ENCODE data around the gene LIM2.
A peak's percentile ranks its signal among the peaks of the same experiment; 100 is the strongest.

The LIM2 gene

DNA sequence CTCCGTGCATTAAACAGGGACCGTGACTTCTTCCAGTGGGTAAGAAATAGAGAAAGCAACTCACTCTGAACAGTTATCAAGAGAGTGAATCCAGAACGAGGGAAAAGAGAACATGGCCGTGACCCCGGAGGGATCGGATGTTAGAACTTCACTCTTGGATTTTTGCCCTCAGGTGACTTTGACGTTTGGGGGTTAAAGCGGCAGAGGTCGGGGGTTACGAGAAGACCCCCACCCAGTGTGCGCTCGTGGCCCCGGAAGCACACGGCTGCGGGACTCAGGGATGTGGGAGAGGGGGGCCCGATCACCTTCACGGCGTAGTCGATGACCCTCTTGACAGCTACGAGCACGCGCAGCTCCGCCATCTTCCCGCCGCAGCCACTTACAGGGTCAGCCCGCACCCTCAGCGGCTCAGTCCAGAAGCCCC lies 21.8 kb downstream of the LIM2 start, which contains the start of gene ETFB:
TSS of gene ETFB (minus strand) at position 424 of the 424 bp plus-strand sequence. CDS start at position 362, 62 bp downstream.
- no peak for DNase-seq (ENCODE audit: low read depth)

DNA sequence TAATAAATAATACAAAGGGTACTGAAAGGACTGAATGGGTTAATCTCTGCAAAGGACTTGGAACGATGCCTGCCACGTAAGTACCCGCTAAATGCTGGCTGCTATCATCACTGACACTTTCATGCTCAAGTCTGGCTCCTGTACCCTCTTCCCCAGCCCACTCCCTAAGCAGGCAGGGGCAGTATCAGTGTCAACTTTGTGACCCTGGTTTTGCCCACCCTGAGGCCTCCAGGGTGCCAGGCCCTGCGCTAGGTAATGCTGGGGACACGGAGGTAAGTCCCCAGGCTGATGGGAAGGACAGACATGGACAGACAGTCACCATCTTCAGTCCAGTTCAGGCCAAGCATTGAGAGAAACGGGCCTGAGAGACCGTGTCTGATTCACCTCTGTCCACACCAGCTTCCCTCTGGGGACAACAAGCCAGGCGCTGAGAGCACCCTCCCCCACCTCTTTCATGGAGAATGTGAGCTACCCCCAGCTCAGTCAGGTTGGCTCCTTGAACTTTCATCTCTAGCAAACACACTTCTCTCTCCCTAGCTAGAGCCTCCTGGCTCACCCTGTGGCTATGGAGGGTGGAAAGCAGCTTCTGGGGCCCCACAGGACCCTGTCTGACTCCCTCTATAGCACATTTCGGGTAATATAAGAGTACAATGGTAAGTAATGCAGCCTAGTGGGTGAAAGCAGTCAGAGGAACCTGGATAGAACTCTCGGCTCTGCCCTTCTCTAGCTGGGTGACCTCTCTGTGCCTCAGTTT lies 22.4 kb downstream of the LIM2 start:
- DNase-seq (ENCODE audit: low read depth), result no peak

DNA sequence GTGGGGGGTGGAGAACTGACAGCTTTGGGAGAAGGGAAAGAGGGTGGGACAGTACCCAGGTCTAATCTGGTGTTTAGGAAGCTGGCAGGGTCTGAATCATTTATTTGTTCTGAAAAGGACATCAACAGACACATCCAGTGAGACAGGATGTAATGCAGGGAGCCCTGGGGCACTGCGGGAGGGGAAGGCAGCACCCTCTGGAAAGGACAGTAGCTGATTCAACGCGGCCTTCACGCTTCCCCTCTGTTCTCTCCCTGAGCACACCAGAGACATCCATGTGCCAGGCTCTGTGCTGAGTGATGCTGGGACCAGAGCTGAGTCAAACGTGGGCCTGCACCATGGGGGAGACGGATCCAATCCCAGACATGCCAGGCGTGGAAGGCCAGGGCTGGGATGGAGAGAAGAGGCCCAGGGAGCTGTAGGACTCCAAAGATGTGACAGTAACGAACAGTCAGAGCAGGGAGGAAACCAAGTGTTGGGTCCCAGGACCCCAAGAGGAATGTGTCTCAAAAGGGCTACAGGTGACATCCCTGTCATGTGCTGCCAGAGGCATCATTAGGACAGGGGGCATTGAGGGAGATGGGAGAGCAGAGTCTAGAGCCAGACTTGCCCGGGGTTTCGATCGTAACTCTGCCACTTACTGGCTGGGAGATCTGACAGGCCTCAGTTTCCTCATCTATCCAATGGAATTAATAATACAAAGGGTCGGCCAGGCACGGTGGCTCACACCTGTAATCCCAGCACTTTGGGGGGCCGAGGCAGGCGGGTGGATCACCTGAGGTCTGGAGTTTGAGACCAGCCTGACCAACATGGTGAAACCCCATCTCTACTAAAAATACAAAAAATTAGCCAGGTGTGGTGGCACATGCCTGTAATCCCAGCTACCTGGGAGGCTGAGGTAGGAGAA lies 23.3 kb downstream of the LIM2 start:
- no peak for DNase-seq (ENCODE audit: low read depth)

DNA sequence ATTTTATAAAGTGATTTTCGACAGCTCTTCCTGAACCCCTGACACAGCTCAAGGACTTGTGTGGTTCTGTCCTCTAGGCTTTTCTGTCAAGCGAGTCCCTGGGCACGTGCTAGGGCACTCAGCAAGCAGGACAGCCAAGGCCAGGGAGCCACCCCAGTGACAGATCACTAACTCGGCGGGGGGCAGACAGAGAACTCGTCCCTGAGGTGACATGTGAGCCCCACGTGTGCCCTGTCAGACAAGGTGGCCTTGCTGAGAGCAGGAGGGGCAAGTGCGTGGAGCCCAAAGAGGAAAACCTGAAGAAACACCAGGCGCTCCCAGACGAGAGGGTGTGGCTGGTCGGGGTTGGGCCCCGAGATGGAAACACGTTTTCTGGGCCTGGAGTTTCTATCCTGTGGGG lies 26.5 kb downstream of the LIM2 start:
- no peak for DNase-seq (ENCODE audit: low read depth)

DNA sequence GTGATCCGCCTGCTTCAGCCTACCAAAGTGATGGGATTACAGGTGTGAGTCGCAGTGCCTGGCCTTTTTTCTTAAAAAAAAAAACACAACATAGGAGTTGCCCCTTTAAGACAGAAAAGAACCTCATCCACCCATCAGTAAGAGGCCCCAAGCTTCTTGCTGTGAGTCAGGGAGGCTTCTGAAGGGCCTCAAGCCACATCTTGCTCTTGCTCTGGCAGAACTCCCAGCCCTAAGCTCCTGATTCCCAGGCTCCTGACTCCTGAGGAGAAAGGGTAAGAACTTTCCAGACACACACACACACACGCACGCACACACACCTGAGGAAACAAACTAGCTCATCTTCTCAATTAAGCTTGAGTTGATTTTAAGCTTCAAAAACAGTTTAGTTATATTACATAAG lies 28.5 kb downstream of the LIM2 start:
- peak; percentile 82 for DNase-seq (ENCODE audit: low read depth)

DNA sequence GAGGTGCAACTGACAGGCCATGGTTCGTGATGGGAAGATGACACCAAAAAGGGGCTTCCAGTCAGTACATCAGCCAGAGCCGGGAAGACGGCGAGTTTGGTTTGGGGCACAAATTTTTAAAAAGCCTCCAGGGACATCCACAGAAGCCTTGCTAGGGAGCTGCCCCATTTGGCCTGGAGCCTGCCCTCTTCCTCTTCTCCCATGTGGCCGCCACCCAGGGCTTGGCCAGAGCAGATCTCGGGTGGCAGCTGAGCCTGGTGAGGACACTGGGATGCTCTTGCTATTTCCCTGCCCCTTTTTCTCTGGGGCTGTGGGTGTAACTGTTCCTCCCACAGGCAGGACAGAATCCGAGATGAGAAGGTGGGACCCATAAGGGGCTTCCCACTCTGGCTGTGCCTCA lies 29.8 kb downstream of the LIM2 start:
- DNase-seq (ENCODE audit: low read depth), result no peak

DNA sequence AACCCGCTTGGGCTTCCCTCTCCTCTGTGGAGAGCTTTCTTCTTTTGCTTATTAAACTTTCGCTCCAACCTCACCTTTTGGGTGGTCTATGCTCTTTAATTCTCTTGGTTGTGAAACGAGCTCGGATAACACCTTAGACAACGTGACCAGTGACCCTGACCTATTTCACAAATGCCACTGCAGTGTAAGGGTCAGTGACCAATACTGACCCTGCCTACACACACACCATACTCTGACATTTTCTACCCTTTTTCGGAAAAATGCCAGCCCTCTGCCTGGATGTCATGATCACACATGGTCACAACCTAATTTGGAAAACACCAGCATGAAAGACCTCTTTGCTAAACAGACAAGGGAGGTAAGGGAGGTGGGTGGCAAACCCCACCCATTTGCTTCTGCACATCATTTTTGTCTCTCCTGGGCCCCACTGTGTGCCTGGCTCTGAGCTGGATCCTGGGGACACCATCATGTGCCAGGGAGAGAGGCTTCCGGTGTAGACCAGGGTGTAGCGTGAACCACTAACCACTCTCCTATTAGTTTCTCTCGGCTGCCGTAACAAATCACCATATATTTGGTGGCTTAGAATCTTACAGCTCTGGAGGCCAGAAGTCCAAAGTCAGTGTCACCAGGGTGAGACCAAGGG lies 31.5 kb downstream of the LIM2 start:
- no peak for DNase-seq (ENCODE audit: low read depth)

DNA sequence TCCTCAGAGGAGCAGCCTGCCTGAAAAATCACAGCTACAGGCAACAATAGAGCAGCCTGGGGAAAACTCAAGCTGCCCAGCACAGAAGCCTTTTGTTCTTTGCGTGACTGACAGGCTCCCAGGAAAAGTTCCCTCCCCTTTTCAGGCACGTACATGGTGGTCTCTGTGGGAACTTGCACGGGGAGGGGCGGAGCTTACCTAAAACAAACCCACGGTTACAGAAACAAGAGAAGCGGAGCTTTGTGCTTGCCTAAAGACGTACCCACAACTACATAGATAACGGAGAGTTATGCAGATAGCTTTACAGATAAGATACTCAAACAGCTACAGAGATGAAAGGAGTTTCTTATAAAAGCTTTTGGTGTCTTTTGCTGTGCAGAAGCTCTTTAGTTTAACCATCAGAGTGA lies 33.0 kb downstream of the LIM2 start:
- DNase-seq (ENCODE audit: low read depth), result no peak

DNA sequence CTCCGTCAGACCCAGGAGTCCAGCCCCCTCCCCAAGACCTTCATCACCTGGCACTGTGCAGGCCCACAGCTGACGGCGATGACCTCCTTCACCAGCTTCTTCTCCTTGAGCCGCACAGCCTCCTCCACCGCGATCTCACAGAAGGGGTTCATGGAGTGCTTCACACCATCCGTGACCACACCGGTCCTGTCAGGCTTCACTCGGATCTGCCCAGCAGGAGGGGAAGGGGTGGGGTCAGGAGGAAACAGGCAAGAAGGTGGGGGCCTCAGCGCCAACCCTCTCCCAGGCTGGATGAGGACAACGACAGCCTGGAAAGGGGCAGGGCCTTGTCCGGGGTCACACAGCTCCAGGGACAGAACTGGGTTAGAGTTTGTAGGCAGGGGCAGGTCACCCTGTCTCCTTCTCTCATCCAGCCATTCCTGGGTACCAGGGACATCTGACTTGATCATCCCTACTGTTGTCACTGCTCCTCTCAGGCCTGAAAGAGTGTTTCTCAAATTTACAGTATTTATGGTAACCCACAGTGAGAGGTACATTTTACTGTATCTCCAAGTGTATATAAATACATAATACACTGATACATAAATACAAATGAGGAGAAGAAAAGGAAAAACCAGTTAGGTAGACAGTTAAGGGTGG lies 33.6 kb downstream of the LIM2 start:
- no peak for DNase-seq (ENCODE audit: low read depth)

DNA sequence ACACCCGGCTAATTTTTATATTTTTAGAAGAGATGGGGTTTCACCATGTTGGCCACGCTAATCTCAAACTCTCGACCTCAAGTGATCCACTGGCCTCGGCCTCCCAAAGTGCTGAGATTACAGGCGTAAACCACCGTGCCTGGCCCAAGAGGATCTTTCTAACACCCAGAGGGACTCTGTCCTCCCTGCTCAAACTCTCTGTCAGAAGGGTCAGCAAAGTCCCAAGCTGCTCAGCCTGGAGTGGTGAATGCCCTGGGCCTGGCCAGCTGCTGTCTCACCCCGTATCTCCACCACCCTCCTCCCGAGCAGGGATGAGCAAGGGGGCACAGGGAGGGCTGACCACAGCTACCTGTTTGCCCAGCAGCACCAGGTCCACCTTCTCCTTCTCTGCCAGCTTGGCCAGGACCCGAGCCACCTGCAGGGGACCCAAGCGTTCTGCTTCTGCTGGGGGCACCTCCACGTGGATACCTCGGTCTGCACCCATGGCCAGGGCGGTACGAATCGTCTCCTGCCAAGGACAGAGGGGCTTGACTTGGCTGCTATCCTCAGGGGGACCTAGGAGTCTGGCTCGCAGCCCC lies 34.9 kb downstream of the LIM2 start:
- DNase-seq (ENCODE audit: low read depth), result no peak

DNA sequence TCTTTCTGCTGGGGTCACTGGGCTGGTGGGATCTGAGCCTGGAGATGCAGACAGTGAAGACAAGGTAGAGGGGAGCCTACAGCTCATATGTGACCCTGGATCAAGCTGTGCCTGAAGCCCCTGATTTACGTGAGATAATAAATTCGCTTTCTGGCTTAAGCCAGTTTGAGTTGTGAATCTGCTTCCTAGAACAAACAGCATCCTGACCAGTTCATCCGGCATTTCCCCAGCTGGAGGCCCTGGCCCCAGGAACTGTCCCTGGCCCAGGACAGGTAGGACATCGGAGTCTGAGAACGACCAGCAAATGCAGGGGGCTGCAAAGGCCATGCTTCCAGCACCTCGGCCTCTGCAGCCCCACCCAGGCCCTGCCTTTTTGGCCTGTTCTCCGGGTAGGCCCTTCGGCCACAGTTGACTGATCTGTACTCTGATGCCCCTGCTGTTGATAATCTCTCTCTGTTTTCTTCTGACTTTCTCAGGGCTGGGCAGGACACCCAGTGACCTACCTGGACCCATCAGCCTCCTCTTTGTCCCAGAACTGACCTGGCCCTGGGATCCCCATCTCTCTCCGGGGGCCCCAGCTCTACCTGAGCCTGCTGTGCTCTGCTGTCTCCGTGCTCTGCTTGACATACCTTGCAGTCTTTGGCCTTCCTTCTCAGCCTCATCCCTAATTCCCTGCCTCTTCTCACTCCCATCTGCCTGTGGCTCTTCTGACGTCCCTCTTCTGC lies 36.3 kb downstream of the LIM2 start:
- DNase-seq (ENCODE audit: low read depth), result no peak

DNA sequence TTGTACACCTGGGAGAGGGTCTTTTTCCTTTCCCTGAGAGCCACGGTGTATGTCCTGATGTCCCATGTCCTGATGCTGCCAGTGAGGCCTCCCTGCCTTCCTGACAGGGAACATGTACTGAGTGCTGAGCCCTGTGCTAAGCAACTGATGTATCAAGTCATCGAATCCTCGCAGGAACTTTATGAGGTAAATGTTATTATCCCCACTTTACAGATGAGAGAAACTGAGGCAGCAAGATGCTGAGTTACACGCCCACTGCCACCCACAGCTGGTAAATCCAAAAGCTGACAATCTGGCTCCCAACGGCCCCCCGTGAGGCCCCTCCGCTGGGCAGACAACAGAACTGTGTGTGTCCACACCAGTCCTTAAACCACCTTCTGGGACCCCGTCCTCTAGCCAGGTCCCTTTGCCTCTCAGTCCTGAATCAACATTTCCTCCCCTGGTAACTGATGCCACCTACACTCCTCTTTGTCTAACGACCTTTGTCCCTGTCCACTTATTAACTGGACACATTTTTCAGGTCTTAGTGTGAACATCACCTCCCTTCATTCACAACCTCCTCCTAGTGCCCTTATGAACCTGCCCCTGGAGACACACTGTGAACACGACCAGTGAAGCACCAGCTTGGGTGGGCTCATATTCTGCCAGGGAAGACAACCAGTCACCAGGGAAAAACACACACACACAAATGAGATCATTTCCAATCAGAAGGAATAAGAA lies 40.4 kb downstream of the LIM2 start:
- no peak for DNase-seq (ENCODE audit: low read depth)

DNA sequence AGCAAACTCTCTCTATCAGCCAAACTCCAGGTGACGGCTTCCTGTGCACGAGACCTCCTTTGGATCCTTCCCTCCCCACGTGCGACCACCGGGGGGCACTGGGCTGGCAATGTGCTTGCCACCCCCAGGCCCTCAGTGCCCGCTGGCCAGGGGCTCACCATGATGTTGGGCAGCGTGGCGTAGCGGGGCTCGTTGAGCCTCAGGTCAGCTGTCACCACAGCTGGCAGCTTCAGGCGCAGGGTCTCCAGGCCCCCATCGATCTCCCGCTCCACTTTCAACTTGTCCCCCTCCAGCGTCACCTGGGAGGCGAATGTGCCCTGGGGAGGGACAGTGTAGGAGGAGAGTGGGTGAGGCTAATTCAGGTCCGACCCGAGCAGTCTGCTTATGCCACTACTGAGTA lies 41.0 kb downstream of the LIM2 start:
- no peak for DNase-seq (ENCODE audit: low read depth)

DNA sequence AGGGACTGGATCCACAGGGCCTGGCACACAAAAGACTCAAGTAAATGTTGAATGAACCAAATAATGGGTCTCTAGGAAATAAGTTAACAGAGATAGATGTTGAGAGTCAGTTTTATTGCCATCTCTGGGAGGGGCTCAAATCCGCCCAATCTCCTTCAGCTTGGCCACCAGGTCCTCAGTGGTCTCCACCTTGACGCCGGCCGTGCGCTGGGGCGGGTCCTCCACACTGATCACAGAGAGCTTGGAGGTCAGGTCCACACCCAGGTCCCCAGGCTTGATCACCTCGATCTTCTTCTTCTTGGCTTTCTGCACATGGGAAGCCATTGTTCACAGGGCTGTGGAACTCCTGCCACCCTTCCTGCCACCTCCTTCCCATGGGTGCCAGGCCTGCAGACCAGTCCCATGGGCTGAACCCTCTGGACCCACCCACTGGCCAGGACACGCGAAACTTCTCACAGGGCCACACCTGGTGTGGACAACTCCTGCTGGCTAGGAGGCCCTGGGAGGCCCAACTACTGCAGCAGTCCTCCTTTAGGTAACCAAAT lies 42.6 kb downstream of the LIM2 start:
- DNase-seq (ENCODE audit: low read depth), result no peak

DNA sequence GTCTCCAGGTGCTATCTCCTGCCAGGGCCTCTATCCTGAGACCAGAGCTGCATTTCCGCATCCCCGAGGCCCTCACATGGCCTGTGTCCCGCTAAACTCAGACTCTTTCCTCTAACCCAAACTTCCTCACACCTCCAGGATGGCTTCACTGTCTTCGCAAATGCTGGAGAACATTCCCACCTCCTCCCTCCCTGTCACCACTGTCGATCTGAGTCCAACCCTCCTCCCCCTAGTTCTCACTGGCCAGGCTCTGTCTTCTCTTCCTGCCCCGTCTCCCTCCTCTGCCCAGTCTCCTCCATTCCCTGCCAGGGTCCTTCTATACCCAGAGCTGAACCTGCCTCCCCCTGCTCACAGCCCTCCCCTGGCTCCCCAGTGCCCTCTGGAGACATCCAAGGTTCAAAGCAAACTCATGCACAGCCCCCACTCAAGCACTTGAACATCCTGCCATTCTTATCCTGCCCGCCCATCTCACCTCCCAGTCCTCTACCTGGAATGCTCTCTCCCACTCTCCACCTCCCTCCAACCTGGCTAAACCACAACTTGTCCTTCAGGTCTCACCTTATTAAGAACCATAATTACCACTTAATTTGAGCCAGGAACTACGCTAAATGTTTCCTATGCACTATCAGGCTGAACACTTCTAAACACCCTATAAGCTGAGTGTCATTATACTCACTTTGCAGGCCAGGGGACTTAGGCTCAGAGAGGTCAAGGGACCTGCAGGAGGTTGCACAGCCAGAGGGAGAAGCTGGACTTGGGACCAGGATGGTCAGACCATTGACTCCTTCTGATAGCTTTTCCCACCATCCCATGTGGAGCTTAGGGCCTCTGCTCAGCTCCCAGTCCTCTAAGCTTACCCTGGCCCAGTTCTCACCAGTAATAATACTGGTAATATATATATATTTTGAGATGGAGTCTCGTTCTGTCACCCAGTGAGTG lies 44.9 kb downstream of the LIM2 start:
- no peak for DNase-seq (ENCODE audit: low read depth)

DNA sequence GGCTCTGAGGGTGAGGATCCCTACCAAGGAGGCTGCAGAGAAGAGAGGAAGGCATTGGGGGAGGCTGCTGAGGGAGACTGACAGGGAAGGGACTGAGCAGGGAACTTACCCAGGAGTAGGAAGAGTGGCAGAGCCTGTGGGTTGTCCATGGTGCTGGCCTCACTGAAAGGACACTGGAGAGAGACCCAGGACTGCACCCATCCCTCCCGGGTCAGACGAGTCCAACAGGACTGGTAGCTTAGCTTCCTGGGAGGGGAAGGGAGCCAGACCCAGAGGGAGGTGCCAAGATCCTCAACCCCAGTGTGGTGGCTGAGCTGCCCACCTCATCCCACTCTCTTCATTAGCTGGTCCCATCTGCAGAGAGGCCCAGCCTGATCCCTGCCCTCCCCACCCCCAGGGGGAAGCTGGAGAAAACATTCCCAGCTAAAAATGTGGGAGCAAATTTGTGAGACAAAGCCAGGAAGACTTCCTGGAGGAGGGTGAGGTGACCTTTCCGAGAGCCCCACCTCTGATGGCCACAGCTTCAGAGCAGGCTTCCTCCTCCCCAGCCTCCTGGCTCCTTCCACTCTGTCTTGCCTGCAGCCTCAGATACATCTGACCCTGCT lies 45.7 kb downstream of the LIM2 start, which contains the start of gene VSIG10L:
TSS of gene VSIG10L (minus strand) at position 164 of the 605 bp plus-strand sequence. CDS start at position 149, 15 bp downstream.
- DNase-seq (ENCODE audit: low read depth), result no peak

DNA sequence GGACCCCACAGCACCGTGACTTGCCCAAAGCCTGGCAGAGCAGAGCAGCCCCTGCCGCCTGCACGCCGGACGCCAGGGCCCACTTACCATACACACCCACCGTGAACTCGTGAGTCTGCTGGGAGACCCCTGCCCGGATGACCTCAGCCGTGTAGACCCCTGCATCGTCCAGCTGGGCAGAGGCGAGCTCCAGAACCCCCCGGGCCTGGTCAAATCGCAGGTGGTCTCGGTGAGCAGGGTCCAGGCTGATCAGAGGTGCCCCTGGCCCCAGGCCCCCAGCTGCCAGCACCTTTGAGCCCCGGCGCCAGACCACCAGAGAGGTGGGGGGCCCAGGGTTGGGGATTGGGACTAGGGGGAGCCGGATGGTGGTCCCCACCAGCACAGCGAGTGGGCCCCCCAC lies 46.7 kb downstream of the LIM2 start:
- no peak for DNase-seq (ENCODE audit: low read depth)
